HEK293 (cell line): ENCODE data around the gene PIGS.
A peak's percentile ranks its signal among the peaks of the same experiment; 100 is the strongest.

Source experiments
- CTCF ChIA-PET: fragments of 350-600 bp; formaldehyde crosslinking; extraction: SDS; loops from one replicate; lab custom pipeline; 2021; ENCODE audit warnings: antibody characterized with exemption; lab: Yijun Ruan, JAX
- POLR2A ChIA-PET: fragments of 300-600 bp; formaldehyde crosslinking; extraction: SDS; loops from one replicate; lab custom pipeline; 2020; ENCODE audit warnings: antibody characterized with exemption, inconsistent platforms; lab: Yijun Ruan, JAX
- H3K27ac ChIP-seq: fragments of 200-500 bp; sonication (Bioruptor generic); 2 replicates; pipeline ENCODE4 v1.5.1; 2014; ENCODE audit warnings: low read depth, low read length, control low read depth, inconsistent platforms; ENCODE audit errors: extremely low read depth
- H3K36me3 ChIP-seq, 2 experiments: fragments of 200-500 bp in 1 of 2; sonication (Bioruptor generic) in 1 of 2; 1 replicate in 1 of 2; 2 replicates in 1 of 2; pipeline ENCODE4 v1.5.1; 2014 to 2017; ENCODE audit warnings: inconsistent platforms in 2 of 2, low read length in 2 of 2; ENCODE audit not compliant: control insufficient read depth in 2 of 2, insufficient read depth in 1 of 2
- H3K4me1 ChIP-seq: fragments of 200-500 bp; sonication (Bioruptor generic); 2 replicates; pipeline ENCODE4 v1.5.1; 2014; ENCODE audit warnings: mild to moderate bottlenecking, low read length, inconsistent platforms; ENCODE audit not compliant: control insufficient read depth, insufficient read depth
- H3K4me3 ChIP-seq: 2 replicates; pipeline ENCODE4 v1.5.1; 2011; ENCODE audit warnings: low read depth, mild to moderate bottlenecking, control low read depth, low read length, moderate library complexity
- H3K9me3 ChIP-seq: fragments of 200-500 bp; sonication (Bioruptor generic); 2 replicates; pipeline ENCODE4 v1.5.1; 2014; ENCODE audit warnings: low read depth, low read length, inconsistent platforms; ENCODE audit not compliant: control insufficient read depth, insufficient read depth
- EGR2 ChIP-seq: fragments of 450-650 bp; formaldehyde crosslinking; IDR thresholded peaks from 2 replicates; pipeline ENCODE4 v1.5.1; 2016; ENCODE audit warnings: low read depth, missing biosample characterization, missing genetic modification characterization
- KLF1 ChIP-seq: fragments of 450-650 bp; formaldehyde crosslinking; IDR thresholded peaks from 2 replicates; pipeline ENCODE4 v1.5.1; 2016; ENCODE audit warnings: missing biosample characterization, missing genetic modification characterization
- REST ChIP-seq: fragments of 450-650 bp; formaldehyde crosslinking; IDR thresholded peaks from 2 replicates; pipeline ENCODE4 v1.5.1; 2016; ENCODE audit warnings: missing biosample characterization, missing genetic modification characterization
- SCRT1 ChIP-seq: fragments of 450-650 bp; formaldehyde crosslinking; IDR thresholded peaks from 2 replicates; pipeline ENCODE4 v1.5.1; 2016; ENCODE audit warnings: missing biosample characterization, missing genetic modification characterization, borderline replicate concordance
- WT1 ChIP-seq: fragments of 450-650 bp; formaldehyde crosslinking; IDR thresholded peaks from 2 replicates; pipeline ENCODE4 v1.5.1; 2016; ENCODE audit warnings: missing biosample characterization, missing genetic modification characterization
- ZBTB20 ChIP-seq: fragments of 450-650 bp; formaldehyde crosslinking; IDR thresholded peaks from 2 replicates; pipeline ENCODE4 v1.5.1; 2016; ENCODE audit warnings: missing biosample characterization, missing genetic modification characterization
- ZFHX2 ChIP-seq: fragments of 450-650 bp; formaldehyde crosslinking; conservative IDR thresholded peaks from 2 replicates; pipeline ENCODE4 v1.5.1; 2016; ENCODE audit warnings: missing biosample characterization, missing genetic modification characterization
- ZIC2 ChIP-seq: fragments of 450-650 bp; formaldehyde crosslinking; IDR thresholded peaks from 2 replicates; pipeline ENCODE4 v1.5.1; 2016; ENCODE audit warnings: missing biosample characterization, missing genetic modification characterization
- ZNF112 ChIP-seq: fragments of 450-650 bp; formaldehyde crosslinking; IDR thresholded peaks from 2 replicates; pipeline ENCODE4 v1.5.0; 2017; ENCODE audit warnings: missing biosample characterization, missing genetic modification characterization
- ZNF211 ChIP-seq: fragments of 450-650 bp; formaldehyde crosslinking; IDR thresholded peaks from 2 replicates; pipeline ENCODE4 v1.5.1; 2016; ENCODE audit warnings: low read depth, missing biosample characterization, missing genetic modification characterization
- ZNF223 ChIP-seq: fragments of 450-650 bp; formaldehyde crosslinking; IDR thresholded peaks from 2 replicates; pipeline ENCODE4 v1.5.1; 2016; ENCODE audit warnings: missing biosample characterization, missing genetic modification characterization
- ZNF26 ChIP-seq: fragments of 450-650 bp; formaldehyde crosslinking; IDR thresholded peaks from 2 replicates; pipeline ENCODE4 v1.5.1; 2016; ENCODE audit warnings: missing biosample characterization, missing genetic modification characterization
- ZNF292 ChIP-seq: fragments of 450-650 bp; formaldehyde crosslinking; IDR thresholded peaks from 2 replicates; pipeline ENCODE4 v1.5.1; 2016; ENCODE audit warnings: low read depth, missing biosample characterization, missing genetic modification characterization, borderline replicate concordance
- ZNF449 ChIP-seq: fragments of 450-650 bp; formaldehyde crosslinking; IDR thresholded peaks from 2 replicates; pipeline ENCODE4 v1.5.1; 2017; ENCODE audit warnings: missing biosample characterization, mild to moderate bottlenecking, missing genetic modification characterization, moderate library complexity
- ZNF600 ChIP-seq: fragments of 450-650 bp; formaldehyde crosslinking; IDR thresholded peaks from 2 replicates; pipeline ENCODE4 v1.5.1; 2016; ENCODE audit warnings: missing biosample characterization, missing genetic modification characterization
- ZNF621 ChIP-seq: fragments of 450-650 bp; formaldehyde crosslinking; IDR thresholded peaks from 2 replicates; pipeline ENCODE4 v1.5.1; 2017; ENCODE audit warnings: missing biosample characterization, missing genetic modification characterization
- ZNF747 ChIP-seq: fragments of 450-650 bp; formaldehyde crosslinking; IDR thresholded peaks from 2 replicates; pipeline ENCODE4 v1.5.1; 2016; ENCODE audit warnings: missing biosample characterization, missing genetic modification characterization
- ZNF776 ChIP-seq: fragments of 450-650 bp; formaldehyde crosslinking; IDR thresholded peaks from 2 replicates; pipeline ENCODE4 v1.5.0; 2017; ENCODE audit warnings: missing biosample characterization, missing genetic modification characterization, borderline replicate concordance
- ZSCAN16 ChIP-seq: fragments of 450-650 bp; formaldehyde crosslinking; IDR thresholded peaks from 2 replicates; pipeline ENCODE4 v1.5.1; 2016; ENCODE audit warnings: missing biosample characterization, missing genetic modification characterization

Gene PIGS

GRCh38 chr17:28529013-28529400 lies 42.3 kb downstream of the PIGS start (continued):
- TF ChIP-seq REST (tag by site-specific recombination) (no peak), ZNF223 (tag by site-specific recombination) (no peak), ZNF292 (tag by site-specific recombination) (no peak)

GRCh38 chr17:28528327-28529012 lies 42.9 kb downstream of the PIGS start:
- H3K36me3 ChIP-seq = no peaks in the 10 kb centered on the region
- no peak overlapping the region for H3K4me3 ChIP-seq
- ChIA-PET CTCF (interaction anchor here (0.6 to 4.7 kb wide), 6 partner anchors 9 to 119 kb away, joined by 3 to 17 read pairs (median 4); no protein-coding TSS in a partner anchor), POLR2A (interaction anchor here (0.6 kb wide), 1 partner anchor 29 kb away, joined by 3 read pairs; no protein-coding TSS in a partner anchor)
- no peak overlapping the region for H3K27ac ChIP-seq
- H3K9me3 ChIP-seq = no peaks in the 10 kb centered on the region
- peaks cover 5% of the 10 kb centered on the region; the same call in 1 of the 2 replicates for H3K4me1 ChIP-seq
- TF ChIP-seq ZNF26 (tag by site-specific recombination) (no peak), KLF1 (tag by site-specific recombination) (peak; percentile 53)

- TF ChIP-seq ZNF621 (no peak), WT1 (tag by site-specific recombination) (no peak), ZBTB20 (tag by site-specific recombination) (no peak), ZNF112 (tag by site-specific recombination) (no peak), ZNF600 (tag by site-specific recombination) (no peak)
- Histone ChIP-seq H3K36me3 (no peaks in the 10 kb centered on the region), H3K4me3 (no peak overlapping the region), H3K27ac (no peak overlapping the region), H3K9me3 (no peaks in the 10 kb centered on the region), H3K4me1 (peaks cover 5% of the 10 kb centered on the region; the same call in 1 of the 2 replicates)
- POLR2A ChIA-PET = no interaction called here
- CTCF ChIA-PET = interaction anchor here (1.2 to 4.7 kb wide), 4 partner anchors 8 to 33 kb away, joined by 3 to 17 read pairs (median 10); no protein-coding TSS in a partner anchor
Observed at GRCh38 chr17:28527859-28528258, 43.5 kb downstream of the PIGS start.

- peaks cover 5% of the 10 kb centered on the region; the same call in 1 of the 2 replicates for H3K4me1 ChIP-seq
- no peak overlapping the region for H3K27ac ChIP-seq
- CTCF ChIA-PET = interaction anchor here (1.2 to 4.7 kb wide), 3 partner anchors 9 to 32 kb away, joined by 3 to 17 read pairs (median 17); no protein-coding TSS in a partner anchor
- no peak for TF ChIP-seq ZNF747 (tag by site-specific recombination)
- TF ChIP-seq ZNF449 (tag by site-specific recombination) = no peak
- peak; percentile 78 for TF ChIP-seq EGR2 (tag by site-specific recombination)
- TF ChIP-seq ZFHX2 = peak; percentile 77
- TF ChIP-seq ZIC2 (tag by site-specific recombination) = peak; percentile 65
- no peak for TF ChIP-seq ZNF211 (tag by site-specific recombination)
- no peak for TF ChIP-seq ZNF776 (tag by site-specific recombination)
- TF ChIP-seq SCRT1 (tag by site-specific recombination) = no peak
- TF ChIP-seq ZSCAN16 (tag by site-specific recombination) = no peak
- TF ChIP-seq, all 188 proteins: peak for 3
- no peak overlapping the region for H3K4me3 ChIP-seq
- no peaks in the 10 kb centered on the region for H3K9me3 ChIP-seq
- POLR2A ChIA-PET = no interaction called here
- H3K36me3 ChIP-seq = no peaks in the 10 kb centered on the region
Observed at GRCh38 chr17:28527181-28527681, 44.1 kb downstream of the PIGS start.
